LNCaP clone FGC (cell line): ENCODE measurements around the gene GNA15.

Experiments used
- DNase-seq: peaks from one replicate; pipeline ENCODE4 v3.0.0-alpha.2; 2011; ENCODE audit warnings: low read depth
- H3K4me3 ChIP-seq: 2 replicates; pipeline ENCODE4 v1.5.1; 2011; ENCODE audit warnings: mild to moderate bottlenecking, low read depth, low read length, control low read depth
- TF ChIP-seq, protein P1 (sequence below): IDR thresholded peaks from 2 replicates; pipeline ENCODE4 v1.5.1; 2012; ENCODE audit warnings: mild to moderate bottlenecking; ENCODE audit not compliant: control insufficient read depth, insufficient read depth; ENCODE audit errors: extremely low read depth

Gene GNA15

DNA sequence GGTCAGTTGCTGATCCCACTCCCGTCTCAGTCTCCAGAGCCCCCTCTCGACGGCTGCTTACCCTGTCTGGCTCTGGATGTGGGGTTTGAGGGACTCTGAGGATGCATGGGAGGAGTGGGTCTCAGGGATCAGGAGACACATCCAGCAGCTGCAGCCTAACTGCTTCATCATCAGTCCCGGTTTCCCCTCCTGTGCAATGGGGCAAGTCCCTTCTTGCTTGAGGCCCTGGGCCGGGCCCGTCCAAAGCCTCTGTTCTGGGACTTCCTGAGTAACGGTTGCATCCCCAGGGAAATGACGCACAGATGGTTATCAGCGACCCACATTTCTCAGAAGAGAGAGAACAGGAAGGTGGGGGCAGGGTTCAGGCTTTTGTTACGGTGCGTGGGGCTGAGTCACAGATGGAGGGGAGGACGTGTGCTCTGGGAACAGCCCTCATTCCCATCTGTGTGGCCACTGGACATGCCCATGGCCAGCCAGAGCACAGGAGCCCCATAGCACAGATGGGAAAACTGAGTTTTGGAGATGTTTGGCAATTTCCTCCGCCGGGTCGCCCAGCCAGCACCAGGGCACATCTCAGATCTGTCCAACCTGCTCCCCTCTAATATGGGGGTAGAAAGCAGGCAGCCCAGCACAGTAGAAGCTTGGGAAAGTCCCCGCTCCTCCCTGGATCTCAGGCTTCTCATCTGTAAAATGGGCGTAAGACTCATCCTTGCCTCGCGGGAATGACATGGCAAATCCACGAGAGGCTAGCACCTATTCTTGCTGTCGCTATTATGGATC, 19.3 kb downstream of the GNA15 start:
- no peak for DNase-seq
- no peak overlapping the region for H3K4me3 ChIP-seq
- TF ChIP-seq, protein P1, sequence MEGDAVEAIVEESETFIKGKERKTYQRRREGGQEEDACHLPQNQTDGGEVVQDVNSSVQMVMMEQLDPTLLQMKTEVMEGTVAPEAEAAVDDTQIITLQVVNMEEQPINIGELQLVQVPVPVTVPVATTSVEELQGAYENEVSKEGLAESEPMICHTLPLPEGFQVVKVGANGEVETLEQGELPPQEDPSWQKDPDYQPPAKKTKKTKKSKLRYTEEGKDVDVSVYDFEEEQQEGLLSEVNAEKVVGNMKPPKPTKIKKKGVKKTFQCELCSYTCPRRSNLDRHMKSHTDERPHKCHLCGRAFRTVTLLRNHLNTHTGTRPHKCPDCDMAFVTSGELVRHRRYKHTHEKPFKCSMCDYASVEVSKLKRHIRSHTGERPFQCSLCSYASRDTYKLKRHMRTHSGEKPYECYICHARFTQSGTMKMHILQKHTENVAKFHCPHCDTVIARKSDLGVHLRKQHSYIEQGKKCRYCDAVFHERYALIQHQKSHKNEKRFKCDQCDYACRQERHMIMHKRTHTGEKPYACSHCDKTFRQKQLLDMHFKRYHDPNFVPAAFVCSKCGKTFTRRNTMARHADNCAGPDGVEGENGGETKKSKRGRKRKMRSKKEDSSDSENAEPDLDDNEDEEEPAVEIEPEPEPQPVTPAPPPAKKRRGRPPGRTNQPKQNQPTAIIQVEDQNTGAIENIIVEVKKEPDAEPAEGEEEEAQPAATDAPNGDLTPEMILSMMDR: no peak

DNA sequence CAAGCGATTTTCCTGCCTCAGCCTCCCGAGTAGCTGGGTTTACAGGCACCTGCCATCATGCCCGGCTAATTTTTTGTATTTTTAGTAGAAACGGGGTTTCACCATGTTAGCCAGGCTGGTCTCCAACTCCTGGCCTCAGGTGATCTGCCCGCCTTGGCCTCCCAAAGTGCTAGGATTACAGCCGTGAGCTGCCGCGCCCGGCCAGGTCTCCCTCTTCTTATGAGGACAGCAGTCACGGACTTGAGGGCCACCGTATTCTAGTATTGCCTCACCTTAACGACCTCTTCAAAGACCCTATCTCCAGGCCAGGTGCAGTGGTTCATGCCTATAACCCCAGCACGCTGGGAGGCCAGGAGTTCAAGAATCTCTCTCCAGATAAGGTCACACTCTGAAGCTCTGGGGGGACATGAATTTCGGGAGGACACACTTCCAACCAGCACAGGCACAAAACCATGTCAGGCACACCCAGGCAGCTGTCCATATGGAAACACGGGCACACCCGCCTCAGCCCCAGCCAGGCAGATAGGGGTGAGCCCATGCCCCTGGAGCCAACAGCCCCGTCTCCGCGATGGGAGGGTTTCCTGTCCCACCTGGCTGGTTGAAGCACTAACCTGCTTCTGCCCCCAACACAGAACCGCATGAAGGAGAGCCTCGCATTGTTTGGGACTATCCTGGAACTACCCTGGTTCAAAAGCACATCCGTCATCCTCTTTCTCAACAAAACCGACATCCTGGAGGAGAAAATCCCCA, 21.4 kb downstream of the GNA15 start:
- TF ChIP-seq, protein P1: no peak
- DNase-seq: no peak

DNA sequence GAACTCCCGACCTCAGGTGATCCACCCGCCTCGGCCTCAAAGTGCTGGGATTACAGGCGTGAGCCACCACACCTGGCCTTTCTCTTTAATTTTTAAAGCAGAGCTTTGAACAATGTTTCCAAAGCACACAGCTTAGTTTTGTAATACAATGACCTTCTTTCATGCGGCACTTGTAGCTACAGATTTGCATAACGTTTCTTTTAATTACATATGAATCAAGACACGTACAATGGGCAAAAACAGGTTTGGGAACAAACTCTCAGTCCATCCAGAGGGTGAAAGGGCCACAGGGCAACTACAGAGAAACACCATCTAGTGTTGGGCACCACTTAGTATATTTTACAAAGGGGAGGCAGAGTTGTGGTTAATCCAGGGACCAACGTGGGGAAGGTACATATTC, 23.7 kb downstream of the GNA15 start:
- DNase-seq: no peak
- TF ChIP-seq, protein P1: no peak
- no peak overlapping the region for H3K4me3 ChIP-seq

More for the DNA sequence above, 21.4 kb downstream of the GNA15 start:
- H3K4me3 ChIP-seq: no peak overlapping the region

DNA sequence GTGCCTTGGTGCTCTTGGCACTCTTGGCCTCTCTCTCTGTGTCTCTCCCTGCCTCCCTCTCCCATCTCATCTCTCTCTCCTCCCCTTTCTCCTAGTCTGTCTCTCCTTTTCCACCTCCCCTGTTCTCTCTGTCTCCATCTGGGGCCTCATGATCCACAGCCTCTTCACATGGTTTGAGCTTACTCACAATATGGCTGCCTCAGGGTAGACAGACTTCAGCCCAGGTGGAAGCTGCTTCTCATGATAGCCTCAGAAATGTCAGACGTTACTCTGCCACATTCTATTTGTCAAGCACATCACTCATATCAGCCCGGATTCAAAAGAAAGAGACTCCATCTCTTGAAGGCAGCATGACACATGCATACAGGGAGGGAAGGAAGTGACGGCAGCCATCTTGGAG, 24.4 kb downstream of the GNA15 start:
- TF ChIP-seq, protein P1: no peak
- no peak overlapping the region for H3K4me3 ChIP-seq
- DNase-seq: no peak

DNA sequence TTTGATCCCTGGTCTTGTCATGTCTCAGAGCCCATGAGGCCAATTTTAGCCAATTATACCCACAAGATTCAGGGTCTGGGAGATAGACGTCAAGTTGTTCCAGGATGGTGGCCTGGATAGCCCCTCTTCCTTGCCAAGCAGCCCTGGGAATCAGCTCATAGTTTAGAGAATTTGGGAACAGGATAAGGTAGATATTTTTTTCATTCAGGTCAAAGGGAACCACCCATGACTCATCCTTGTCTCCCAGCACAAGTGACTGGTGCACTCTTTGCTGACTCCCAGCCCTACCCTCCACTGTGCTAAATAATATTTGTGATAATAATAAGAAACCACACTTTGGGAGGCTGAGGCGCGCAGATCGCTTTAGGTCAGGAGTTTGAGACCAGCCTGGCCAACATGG, 25.6 kb downstream of the GNA15 start:
- TF ChIP-seq, protein P1: no peak
- H3K4me3 ChIP-seq: no peak overlapping the region
- DNase-seq: no peak

DNA sequence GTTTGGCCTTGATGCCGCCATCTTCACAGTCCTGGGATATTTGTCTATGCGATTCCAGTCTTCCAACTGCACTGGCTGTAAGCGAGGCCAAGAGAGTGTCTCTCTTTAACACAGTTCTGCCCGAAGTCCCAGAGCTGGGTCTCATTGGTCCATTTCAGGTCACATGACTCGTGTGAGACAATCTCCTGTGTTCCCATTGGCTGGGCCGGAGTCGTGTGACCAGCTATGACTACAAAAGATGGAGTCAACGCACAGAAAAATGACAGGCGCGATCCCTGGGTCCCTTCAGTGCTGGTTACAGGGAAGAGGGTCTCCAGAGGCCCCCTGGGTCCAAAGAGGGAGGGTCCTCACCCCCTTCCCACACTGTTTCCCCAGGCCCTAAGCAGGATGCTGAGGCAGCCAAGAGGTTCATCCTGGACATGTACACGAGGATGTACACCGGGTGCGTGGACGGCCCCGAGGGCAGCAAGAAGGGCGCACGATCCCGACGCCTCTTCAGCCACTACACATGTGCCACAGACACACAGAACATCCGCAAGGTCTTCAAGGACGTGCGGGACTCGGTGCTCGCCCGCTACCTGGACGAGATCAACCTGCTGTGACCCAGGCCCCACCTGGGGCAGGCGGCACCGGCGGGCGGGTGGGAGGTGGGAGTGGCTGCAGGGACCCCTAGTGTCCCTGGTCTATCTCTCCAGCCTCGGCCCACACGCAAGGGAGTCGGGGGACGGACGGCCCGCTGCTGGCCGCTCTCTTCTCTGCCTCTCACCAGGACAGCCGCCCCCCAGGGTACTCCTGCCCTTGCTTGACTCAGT, 26.8 kb downstream of the GNA15 start:
- no peak overlapping the region for H3K4me3 ChIP-seq
- no peak for DNase-seq
- TF ChIP-seq, protein P1: 0 out of 2 replicates have a peak, but pooled peaks have one; percentile 1
